NCI-H2107 treated with DMSO at 0.1 percent for 48 hours (cell line): ENCODE data around the gene ACSM5.

Source experiments
- DNase-seq: peaks from one replicate; lab custom pipeline; 2025; ENCODE audit not compliant: unreplicated experiment; lab: John Stamatoyannopoulos, UW

Gene ACSM5, protein sequence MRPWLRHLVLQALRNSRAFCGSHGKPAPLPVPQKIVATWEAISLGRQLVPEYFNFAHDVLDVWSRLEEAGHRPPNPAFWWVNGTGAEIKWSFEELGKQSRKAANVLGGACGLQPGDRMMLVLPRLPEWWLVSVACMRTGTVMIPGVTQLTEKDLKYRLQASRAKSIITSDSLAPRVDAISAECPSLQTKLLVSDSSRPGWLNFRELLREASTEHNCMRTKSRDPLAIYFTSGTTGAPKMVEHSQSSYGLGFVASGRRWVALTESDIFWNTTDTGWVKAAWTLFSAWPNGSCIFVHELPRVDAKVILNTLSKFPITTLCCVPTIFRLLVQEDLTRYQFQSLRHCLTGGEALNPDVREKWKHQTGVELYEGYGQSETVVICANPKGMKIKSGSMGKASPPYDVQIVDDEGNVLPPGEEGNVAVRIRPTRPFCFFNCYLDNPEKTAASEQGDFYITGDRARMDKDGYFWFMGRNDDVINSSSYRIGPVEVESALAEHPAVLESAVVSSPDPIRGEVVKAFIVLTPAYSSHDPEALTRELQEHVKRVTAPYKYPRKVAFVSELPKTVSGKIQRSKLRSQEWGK

GRCh38 chr16:20409398-20410120 lies at the start of gene ACSM5:
TSS of gene ACSM5 (plus strand) at chr16:20409534. CDS start at chr16:20411485, 1,951 bp downstream.
- DNase-seq = peak; percentile 70

DNA sequence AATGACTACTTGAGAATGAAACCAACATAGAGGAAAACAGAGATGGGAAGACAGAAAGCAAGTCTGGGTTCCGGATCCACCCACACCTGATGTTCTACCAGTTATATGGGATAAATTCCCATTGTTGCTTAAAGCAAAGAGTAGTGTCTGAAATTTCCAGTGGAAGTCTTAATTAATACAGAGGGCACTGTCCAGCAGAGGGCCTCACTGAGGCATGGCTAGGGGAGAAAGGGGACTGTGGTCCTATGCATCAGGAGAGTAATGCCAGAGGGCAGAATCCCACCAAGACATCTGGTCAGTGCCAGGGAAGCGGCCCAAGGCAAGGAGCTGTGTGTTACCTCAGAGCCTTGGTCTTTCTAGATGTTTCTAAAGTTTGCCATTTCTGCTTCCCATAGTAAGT lies 49.3 kb upstream of the ACSM5 start:
- no peak for DNase-seq

GRCh38 chr16:20363191-20363590 lies 46.1 kb upstream of the ACSM5 start:
- DNase-seq = no peak

DNA sequence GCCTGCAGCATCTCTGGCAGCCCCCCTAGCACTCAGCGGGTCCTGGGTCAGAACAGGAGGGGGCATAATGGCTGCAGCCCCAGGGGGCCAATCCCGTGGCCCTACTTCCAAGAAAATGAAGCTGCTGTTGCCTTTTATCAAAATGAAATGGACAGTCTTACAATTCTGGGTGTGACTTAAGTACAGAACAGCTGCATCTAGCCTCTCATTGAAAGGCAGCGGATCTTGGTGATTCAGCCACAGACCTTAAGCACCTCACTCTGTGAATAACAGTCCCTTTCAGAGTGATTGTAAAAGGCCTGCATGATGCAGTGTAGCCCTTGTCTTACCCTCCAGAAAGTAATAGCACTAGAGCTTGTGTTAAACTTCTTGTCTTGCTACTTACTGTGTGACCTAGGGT lies 45.3 kb upstream of the ACSM5 start:
- no peak for DNase-seq

GRCh38 chr16:20369452-20370054 lies 39.8 kb upstream of the ACSM5 start:
- DNase-seq = no peak

- no peak for DNase-seq
Observed at GRCh38 chr16:20372701-20373100, 36.6 kb upstream of the ACSM5 start.

- DNase-seq = no peak
Observed at GRCh38 chr16:20377181-20377580, 32.2 kb upstream of the ACSM5 start.

DNA sequence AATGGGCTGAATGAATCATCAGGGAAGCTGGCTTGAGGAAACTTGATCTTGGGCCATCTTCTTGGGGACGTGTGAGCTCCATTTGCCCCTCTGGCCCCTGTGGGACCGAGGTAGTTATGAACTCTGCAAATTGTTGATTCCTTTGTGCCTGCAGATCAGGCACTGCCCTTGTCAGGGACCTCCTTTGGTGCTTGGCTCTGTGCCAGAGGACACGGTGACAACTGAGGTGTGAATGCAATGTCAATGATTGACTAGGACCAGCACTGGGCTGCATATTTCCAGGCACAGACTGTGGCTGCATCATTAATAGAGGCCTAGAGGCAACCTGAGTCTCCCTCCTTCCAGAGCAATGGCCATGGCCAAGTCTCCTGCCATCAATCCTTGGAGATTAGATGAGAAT lies 28.6 kb upstream of the ACSM5 start:
- DNase-seq = no peak

- DNase-seq = no peak
Observed at GRCh38 chr16:20382202-20382948, 27.0 kb upstream of the ACSM5 start.

- peak; percentile 81 for DNase-seq
Observed at GRCh38 chr16:20383106-20384029, 26.0 kb upstream of the ACSM5 start.

- peak; percentile 24 for DNase-seq
Observed at GRCh38 chr16:20385844-20386832, 23.2 kb upstream of the ACSM5 start.

GRCh38 chr16:20387978-20388377 lies 21.4 kb upstream of the ACSM5 start:
- DNase-seq = no peak

DNA sequence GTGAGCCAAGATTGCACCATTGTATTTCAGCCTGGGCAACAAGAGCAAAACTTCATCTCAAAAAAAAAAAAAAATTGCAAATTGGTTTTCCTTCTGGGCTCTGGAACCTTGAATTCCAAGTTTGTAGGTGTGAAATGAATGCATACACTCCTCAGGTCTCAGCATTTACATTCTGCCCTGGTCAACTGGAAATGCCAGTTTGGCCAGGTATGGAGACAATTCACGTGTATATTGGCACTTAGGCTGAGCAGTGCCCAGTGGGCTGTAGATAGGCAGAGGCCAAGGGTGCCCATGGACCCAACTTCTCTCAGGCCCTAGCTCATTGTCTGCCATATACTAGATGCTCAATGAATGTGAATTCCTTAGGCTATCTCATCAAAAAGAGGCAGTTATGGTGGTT lies 20.5 kb upstream of the ACSM5 start:
- DNase-seq = no peak

GRCh38 chr16:20391045-20391444 lies 18.3 kb upstream of the ACSM5 start:
- DNase-seq = no peak

DNA sequence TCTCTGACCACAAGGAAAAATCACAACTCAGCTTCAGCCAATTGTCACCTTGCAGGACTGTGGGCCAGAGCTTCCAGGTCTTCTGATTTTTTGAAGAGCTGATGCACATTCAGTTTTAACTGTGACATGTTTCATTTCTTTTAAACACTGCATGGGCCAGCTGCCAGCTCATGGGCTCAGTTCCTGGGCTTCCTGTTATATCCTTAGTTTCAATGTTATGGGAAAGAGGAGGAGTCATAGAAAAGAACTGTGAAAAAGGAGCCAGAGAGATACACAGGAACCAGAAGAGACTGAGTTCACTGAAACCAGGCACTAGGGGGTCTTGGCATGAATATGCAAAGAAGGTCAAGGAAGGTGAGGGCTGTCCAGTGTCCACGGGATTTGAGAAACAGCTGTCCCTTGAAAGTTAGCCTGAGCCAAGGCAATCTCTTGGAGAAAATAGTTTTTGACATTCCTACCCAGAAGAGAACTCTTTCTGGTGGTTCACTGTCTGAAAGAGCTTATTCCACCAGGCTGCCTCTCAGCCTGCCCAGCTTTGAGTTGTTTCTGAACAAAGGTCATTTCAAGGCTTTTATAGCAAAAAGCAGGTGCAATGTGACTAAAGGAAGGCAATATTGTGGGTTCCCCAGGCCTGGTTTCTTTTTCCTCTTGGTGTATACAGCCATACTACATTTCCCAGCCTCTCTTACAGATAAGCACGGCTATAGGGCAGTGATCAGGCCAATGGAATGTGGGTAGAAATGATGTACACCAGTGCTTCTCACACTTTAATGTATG lies 15.3 kb upstream of the ACSM5 start:
- no peak for DNase-seq

GRCh38 chr16:20395946-20396345 lies 13.4 kb upstream of the ACSM5 start:
- no peak for DNase-seq

- no peak for DNase-seq
Observed at GRCh38 chr16:20396846-20397467, 12.4 kb upstream of the ACSM5 start.
